GM12865 (cell line): ENCODE measurements around the gene GALNT18.

Experiments used
- DNase-seq: peaks from one replicate; pipeline ENCODE4 v3.0.0; 2010; ENCODE audit warnings: low read depth
- H3K4me3 ChIP-seq: 2 replicates; pipeline ENCODE4 v1.5.1; 2011; ENCODE audit warnings: mild to moderate bottlenecking, low read depth, low read length, control low read depth
- CTCF ChIP-seq: IDR thresholded peaks from 2 replicates; pipeline ENCODE4 v1.5.1; 2011; ENCODE audit warnings: low read length, control low read depth, low read depth, inconsistent platforms; ENCODE audit not compliant: insufficient read depth; ENCODE audit errors: missing control alignments

GALNT18 gene

GRCh38 chr11:11657218-11657955 lies 35.6 kb upstream of the GALNT18 start:
- no peak for DNase-seq

GRCh38 chr11:11641581-11641980 lies 19.8 kb upstream of the GALNT18 start:
- TF ChIP-seq CTCF, result no peak
- DNase-seq, result no peak
- H3K4me3 ChIP-seq, result no peak overlapping the region

More at GRCh38 chr11:11657218-11657955, 35.6 kb upstream of the GALNT18 start:
- H3K4me3 ChIP-seq, result no peak overlapping the region
- no peak for TF ChIP-seq CTCF

- DNase-seq, result no peak
Measured at GRCh38 chr11:11640996-11641395, 19.2 kb upstream of the GALNT18 start.

GRCh38 chr11:11640152-11640551 lies 18.3 kb upstream of the GALNT18 start:
- H3K4me3 ChIP-seq, result no peak overlapping the region
- TF ChIP-seq CTCF, result no peak
- DNase-seq, result no peak

More at GRCh38 chr11:11640996-11641395, 19.2 kb upstream of the GALNT18 start:
- H3K4me3 ChIP-seq, result no peak overlapping the region
- TF ChIP-seq CTCF, result no peak

GRCh38 chr11:11636671-11637070 lies 14.9 kb upstream of the GALNT18 start:
- no peak overlapping the region for H3K4me3 ChIP-seq
- DNase-seq, result no peak
- TF ChIP-seq CTCF, result no peak

GRCh38 chr11:11635443-11635842 lies 13.6 kb upstream of the GALNT18 start:
- H3K4me3 ChIP-seq, result no peak overlapping the region
- no peak for DNase-seq
- TF ChIP-seq CTCF, result no peak

- no peak for DNase-seq
- TF ChIP-seq CTCF, result no peak
- H3K4me3 ChIP-seq, result no peak overlapping the region
Measured at GRCh38 chr11:11629368-11629767, 7.6 kb upstream of the GALNT18 start.
